C4-2B (cell line): ENCODE data around the gene NAXD.

Source experiments
- H3K27ac ChIP-seq: fragments of 450-650 bp; 2 replicates; pipeline ENCODE4 v1.5.1; 2017
- ZFX ChIP-seq: fragments of 450-650 bp; IDR thresholded peaks from 2 replicates; pipeline ENCODE4 v1.6.1; 2017
- TF ChIP-seq, protein P1 (sequence below): fragments of 450-650 bp; conservative IDR thresholded peaks from 2 replicates; pipeline ENCODE4 v1.5.1; 2017; ENCODE audit warnings: mild to moderate bottlenecking

NAXD gene

DNA sequence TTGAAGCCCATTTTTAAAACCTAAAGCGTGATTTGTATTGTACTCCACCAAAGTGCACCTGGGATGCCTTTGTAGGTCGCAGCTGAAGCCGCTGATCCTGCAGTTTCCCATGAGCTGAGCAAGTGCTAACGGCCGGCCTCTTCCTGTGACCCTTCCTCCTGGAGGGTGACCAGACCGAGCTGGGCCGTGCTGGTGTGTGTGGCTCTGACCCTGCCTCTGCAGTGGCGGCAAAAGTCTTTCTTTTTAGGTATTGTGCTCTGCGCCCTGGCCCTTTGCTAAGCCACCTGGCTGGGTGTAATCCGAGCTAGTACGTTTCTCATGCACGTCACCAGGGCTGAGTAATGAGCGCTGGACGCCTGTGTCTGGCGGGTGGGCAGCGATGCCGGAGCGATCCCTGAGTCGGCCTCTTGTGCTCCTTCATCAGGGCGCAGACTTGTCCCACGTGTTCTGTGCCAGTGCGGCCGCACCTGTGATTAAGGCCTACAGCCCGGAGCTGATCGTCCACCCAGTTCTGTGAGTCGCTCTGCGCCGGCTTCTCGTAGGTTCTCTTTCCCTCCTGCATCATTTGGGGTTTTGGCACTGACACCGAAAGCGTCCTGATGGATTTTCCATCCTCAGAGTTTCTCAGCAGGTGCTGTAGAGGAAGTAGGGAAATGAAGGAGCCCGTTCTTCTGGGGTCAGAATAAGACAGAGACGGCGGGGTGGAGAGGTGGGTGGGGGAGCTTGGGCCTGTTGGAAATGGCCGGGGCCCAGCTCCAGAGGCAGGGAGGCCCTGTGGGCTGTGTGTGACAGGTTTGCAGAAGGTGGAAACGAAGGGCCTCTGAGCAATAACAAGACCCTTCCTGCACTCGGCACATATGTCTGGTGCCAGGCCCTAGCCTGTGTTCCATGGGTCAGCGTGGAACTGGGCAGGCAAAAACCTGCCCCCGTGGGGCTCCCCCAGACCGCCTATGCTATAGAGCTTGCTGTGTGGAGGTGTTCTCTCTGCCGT lies 9.7 kb downstream of the NAXD start:
- H3K27ac ChIP-seq, result peak overlapping the region; percentile 37
- TF ChIP-seq ZFX, result no peak
- TF ChIP-seq, protein P1, sequence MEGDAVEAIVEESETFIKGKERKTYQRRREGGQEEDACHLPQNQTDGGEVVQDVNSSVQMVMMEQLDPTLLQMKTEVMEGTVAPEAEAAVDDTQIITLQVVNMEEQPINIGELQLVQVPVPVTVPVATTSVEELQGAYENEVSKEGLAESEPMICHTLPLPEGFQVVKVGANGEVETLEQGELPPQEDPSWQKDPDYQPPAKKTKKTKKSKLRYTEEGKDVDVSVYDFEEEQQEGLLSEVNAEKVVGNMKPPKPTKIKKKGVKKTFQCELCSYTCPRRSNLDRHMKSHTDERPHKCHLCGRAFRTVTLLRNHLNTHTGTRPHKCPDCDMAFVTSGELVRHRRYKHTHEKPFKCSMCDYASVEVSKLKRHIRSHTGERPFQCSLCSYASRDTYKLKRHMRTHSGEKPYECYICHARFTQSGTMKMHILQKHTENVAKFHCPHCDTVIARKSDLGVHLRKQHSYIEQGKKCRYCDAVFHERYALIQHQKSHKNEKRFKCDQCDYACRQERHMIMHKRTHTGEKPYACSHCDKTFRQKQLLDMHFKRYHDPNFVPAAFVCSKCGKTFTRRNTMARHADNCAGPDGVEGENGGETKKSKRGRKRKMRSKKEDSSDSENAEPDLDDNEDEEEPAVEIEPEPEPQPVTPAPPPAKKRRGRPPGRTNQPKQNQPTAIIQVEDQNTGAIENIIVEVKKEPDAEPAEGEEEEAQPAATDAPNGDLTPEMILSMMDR, result no peak

DNA sequence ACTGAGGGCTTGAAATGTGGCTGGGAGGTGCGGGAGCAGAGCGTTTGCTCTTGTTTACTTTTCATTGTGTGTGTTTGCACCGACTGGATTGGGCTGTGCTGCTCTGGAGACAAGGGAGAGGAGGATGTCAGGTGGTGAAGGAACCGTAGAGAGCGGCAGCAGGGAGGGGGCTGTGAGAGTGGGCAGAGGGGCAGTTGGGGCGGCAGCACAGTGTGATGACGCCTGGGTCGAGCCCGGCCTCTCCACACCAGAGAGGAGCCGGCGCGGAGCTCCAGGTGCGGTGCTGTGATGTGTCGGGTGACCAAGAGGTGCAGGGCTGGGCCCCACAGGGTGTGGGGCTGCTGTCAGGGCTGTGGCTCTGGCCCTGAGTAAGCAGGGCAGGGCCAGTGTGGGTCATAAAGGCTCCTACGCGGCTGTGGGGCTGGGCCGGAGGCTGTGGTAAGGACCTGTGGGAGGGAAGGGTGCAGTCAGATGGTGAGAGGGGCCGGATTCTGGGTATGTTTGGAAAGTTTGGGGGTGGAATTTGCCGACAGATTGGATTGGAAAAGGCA lies 10.5 kb downstream of the NAXD start:
- H3K27ac ChIP-seq, result peak overlapping the region; percentile 37
- no peak for TF ChIP-seq ZFX

DNA sequence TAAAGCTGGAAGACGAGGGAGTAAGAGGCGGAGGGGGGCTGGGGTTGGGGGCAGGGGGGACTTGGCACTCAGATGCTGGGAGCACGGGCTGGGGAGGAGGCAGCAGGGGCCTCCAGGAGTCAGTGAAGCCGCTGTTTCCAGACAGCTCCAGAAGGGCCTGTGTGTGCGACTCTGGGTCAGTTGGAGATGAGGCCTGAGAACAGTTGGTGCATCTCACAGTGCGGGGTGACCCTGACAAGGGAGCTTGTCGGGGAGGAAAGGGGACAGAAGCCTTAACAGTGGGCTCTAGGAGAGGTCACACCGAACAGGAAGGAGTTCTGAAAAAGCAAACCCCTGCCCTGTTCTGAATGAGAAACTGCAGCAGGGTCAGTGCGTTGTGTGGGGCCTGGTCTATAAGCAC lies 11.2 kb downstream of the NAXD start:
- H3K27ac ChIP-seq, result no peak overlapping the region

DNA sequence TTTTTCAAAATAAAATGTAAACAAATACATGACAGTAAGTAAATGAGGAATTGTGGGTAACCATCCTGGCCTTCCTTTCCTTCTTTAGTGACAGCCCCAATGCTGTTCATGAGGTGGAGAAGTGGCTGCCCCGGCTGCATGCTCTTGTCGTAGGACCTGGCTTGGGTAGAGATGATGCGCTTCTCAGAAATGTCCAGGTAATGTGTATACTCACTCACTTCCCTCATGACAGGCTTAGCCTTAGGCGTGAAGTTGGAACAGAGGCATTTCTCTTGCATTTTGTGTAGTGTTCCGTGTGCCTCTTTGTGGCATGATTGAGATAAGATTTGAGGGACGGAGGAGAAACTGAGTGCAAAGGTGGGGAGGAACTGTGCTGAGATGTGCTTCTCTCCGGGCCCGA lies 12.0 kb downstream of the NAXD start:
- H3K27ac ChIP-seq, result no peak overlapping the region
- no peak for TF ChIP-seq ZFX
- TF ChIP-seq, protein P1, result no peak

More for the DNA sequence above, 11.2 kb downstream of the NAXD start:
- no peak for TF ChIP-seq ZFX
- TF ChIP-seq, protein P1, result no peak

DNA sequence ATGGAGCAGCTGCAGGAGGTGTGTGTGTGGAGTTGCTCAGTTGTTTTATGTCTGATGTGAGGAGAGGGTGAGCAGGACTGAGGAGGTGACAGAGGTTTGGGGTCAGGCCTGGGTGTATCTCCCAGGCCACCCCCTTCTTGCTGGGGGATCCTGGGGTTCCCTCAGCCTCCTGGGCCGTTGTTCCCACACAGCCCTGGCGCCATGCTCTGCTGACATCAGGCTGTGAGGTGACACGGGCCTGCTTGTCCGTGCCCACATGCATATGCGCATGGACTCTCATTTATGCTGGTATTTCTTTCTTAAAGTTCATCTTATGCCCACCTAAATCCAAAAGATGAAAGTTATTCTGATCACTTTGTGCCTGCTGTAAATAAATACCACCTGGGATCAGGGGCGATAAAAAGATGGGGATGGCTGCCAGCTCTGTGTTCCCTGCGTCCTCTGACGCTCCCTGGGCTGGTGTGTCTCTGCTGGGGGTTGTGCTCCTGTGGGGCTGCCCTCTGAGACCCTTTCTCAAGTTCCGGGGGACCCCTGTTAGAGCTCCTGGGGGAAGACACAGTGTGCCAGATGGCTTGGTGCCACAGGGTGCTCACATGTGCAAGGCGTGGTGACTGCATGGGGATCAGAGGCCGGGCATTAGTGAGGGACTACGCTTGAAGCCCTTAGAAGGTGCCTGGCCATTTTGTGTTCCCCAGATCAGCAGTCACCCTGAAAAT lies 12.6 kb downstream of the NAXD start:
- TF ChIP-seq, protein P1, result no peak
- no peak for TF ChIP-seq ZFX
- H3K27ac ChIP-seq, result no peak overlapping the region

DNA sequence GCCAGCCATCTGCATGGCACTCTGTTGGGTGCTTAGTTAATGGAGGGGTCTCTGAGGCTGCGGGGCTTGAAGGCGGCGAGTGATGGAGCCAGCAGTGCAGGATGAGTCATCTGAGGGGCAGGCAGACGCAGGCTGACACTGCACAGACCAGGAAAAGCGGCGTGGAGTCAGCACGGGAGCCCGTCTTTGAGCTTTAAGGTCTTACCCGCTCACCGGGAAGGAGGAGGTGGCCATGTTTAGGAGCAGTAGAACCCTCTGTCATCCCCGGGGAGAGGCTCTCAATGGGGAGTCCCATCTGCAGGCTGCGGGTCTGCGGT lies 13.1 kb downstream of the NAXD start:
- no peak overlapping the region for H3K27ac ChIP-seq
- no peak for TF ChIP-seq ZFX
- TF ChIP-seq, protein P1, result no peak

DNA sequence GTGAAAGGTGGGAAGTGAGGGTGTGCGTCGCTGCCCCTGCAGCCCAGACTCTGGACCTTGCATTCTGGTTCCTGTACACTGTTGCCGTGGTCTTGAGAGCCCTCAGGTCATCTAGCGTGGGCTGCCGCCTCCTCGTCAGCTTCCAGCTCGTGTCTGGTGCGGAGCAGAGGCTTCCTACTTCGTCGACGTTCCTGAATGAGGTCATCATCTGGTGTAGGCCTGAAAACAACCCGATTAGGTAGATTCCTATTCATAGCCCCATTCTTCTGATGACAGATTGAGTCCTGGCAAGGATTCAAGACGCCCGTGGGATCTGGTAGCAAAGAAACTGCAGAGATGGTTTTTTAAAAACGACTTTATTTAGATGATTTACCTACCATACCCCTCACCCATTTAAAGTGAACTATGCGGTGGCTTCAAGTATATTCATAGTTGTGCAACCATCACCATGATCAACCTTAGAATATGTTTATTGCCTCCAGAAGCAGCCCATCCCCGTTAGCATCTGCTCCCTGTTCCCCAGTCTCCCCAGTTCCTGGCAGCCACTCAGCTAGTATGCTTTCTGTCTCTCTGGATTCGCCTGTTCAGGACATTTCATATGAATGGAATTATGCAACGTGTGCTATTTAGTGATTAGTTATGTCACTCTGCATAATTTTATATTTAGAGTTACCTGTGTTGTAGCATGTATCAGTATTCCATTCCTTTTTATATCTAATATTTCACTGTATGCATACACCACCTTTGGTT lies 13.8 kb downstream of the NAXD start:
- no peak overlapping the region for H3K27ac ChIP-seq
- TF ChIP-seq, protein P1, result no peak
- TF ChIP-seq ZFX, result no peak
